Measurements from ENCODE around the gene SYNE3.
A peak's percentile ranks its signal among the peaks of the same experiment; 100 is the strongest.

Gene SYNE3

DNA sequence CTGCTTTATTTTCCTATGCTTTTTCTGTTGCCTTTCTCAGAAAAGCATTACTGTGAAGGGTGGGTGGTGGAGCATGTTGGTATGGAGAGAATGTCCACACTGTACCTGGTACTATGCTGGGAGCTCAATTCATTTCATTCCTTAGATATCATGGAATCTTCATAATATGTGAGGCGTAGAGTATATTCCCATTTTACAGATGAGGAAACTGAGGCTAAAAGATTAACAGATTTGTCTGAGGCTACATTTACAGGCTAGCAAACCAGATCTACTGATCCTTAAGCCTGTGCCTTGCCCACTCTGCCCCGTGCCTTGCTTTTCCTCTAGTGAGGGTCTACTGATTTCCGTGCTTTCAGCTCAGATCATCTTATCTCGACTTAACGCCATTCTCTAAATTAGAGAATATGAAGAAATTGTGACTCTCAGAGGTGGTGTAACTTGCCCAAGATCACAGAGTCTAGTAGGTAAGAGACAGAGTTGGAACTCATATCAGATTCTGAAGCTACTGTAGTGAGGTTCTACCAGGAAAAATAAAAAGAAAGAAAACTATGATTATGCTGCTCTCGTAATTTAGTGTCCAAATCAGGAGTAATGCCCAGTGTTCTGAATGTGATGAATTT lies 23.9 kb upstream of the SYNE3 start:
- DNase-seq: no peak

DNA sequence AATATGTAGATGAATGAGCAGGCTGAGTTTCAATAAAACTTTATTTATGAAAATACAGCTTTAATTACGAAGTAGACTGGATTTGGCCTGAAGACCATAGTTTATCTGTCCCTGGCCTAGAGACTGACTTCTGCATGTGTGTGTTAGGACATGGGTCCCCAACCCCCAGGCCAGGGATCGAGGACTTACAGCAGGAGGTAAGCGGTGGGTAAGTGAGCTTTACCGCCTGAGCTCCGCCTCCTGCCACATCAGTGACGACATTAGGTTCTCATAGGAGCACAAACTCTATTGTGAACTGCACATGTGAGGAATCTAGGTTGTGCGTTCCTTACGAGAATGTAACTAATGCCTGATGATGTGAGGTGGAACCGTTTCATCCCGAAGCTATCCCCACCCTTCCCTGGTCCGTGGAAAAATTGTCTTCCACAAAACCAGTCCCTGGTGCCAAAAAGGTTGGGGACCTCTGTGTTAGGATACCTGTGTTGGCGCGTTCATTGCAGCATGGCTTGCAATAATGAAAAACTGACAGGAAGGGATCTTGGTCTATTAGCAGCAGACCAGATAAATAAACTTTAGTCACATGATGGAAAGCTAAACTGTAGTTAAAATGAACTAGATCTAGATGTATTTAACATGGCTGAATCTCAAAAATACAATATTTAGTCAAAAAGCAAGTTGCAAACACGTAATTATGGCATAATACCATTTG lies 22.5 kb upstream of the SYNE3 start:
- no peak for DNase-seq

DNA sequence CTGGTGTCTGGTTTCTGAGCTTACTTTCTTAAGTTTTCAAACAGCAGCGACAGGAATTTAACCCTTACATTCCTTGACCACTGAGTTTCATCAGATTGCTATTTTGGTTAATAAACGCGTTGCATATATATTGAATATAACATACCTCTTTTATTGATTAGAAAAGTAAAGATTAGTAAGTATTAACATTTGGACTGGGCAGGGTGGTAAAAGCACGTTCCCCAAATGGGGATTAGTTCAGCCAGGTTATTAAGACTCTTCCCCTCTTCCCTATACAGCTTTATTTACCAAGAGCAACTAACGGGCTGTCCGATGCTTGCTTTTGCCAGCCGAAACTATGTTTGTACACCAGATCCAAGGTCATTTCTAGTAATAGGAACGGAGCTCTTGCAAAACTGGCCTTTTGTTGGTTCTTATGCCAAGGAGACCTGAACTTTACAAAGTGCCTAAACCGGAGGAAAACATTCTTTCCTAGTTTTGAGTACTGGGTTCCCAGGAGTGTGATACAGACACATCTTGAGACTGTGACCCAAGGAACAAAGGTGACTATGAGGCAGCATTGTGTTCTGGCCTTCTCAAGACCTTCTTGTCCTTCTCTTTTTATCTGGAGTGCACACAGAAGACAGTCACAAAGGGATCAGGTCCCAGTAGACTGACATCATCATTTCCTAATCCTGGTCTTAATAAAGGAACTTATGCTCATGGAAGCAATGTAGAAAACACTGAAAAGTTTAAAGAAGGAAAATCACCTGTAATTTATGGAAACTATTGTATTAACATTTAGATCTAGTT lies 21.0 kb upstream of the SYNE3 start:
- no peak for DNase-seq

DNA sequence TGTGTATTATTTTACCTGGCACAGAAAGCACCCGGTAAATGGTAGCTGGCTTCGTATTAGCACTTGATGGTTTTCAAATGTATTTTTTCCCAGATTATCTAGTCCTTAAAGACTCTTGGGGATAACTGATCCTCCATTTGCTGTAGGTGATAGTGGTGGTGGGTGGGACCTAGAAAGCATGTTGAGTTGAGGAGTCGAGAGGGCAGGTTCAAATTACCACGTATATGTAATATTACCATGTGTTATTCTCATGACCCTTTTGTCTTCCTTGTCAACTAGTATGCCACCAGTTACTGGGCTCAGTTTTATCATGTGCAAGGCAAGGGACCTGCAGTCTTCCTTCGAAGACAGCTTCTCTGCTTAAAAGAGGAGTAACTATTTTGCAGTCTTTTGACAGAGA lies 20.2 kb upstream of the SYNE3 start:
- DNase-seq: no peak

DNA sequence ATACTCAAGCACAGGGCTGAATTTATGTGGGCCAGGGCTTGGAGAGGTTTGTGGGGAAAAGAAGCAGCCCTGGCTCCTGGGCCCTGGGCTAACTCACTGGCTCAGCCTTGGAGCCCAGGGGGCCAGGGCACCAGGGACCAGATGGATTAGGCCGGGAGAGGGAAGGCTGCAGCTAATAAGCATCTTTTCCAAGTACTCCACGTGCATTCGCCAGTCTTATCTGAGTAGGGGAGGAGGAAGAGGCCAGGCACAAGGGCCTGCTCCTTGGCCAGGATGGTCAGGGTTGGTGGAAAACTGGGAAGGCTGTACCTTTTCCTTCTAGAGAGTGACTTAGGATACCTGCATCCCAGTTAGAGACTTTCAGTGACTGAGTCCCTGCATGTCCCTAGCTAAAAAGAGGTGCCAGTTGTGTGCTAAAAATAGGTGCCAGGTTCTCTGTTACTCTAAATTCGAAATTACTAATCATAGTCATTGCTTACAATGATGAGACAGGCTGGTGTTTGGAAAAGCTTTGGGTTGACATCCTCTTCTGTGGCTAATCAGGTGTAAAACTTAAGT lies 19.7 kb upstream of the SYNE3 start:
- no peak for DNase-seq

DNA sequence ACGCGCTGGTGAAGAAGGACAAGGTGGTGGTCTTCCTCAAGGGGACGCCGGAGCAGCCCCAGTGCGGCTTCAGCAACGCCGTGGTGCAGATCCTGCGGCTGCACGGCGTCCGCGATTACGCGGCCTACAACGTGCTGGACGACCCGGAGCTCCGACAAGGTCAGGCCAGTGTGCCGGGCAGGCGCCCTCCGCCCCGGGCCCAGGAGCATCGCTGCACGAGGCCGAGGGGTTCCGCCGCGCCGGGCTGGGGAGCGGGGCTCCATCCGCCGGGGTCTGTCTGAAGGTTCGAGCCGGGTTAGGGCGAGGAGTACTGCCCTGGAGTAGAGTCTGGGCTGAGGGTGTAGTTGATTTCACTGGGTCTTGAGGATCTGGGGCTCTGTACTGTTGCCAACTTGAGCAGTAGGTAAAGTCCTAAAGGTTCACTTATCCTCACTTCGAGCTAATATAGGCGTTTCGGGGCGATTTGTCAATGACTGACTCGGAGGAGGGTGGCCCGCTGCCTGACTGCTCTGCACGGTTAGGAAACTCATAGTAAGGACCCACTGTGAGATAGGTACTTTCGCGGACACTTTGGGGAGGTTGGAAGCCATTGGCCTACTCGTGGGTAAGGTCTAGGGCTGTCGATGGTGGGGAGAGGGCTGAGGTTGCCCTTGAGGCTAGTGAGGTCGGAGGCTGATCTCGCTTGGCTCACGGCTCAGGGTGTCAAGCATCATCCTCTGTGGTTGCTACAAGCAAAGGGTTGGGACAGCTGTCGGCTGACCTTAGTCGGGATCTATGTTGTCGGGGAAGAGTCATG lies 19.0 kb upstream of the SYNE3 start:
- DNase-seq: no peak

DNA sequence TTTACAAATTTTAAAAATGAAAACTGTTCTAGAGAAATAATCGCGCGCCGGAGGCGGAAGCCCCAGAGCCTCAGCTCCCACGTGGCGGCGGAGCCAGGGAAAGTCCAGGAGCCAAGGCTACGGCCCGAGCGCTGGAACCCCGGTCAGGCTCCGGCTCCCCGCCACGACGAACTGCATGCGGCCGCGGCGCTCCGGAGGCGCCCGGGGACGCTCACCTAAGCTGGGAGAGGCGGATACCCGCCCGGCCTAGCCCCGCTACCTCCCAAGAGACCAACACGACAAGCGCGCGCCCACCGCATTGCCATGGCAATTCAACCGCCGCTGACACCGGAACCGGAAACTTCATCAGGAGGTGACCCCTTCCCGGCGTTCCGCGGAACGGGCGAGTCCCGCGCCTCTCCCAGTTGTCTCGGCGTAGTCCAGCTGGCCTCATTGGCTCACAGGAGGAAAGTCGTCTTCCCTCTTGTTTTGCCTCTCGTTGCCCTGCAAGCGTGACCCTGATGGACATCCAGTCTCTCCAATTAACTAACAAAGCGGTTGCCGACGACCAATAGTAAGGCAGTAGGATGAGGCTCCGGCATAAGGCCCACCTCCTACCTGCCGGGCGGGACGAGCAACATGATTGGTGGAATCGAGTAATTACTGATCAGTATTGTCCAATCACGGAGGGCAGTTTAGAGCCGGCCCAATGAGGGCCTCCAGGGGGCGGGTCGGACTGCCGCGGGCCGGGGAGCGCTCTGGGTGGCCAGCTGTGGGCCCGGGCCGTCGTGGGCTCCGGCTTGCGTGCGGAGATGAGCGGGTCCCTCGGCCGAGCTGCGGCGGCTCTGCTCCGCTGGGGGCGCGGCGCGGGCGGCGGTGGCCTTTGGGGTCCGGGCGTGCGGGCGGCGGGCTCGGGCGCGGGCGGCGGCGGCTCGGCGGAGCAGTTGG lies 18.1 kb upstream of the SYNE3 start, which contains the start of gene GLRX5:
GLRX5 (plus strand) TSS at position 752 of the 927 bp plus-strand sequence; CDS start at position 792, 40 bp downstream.
- DNase-seq: peak; percentile 99

DNA sequence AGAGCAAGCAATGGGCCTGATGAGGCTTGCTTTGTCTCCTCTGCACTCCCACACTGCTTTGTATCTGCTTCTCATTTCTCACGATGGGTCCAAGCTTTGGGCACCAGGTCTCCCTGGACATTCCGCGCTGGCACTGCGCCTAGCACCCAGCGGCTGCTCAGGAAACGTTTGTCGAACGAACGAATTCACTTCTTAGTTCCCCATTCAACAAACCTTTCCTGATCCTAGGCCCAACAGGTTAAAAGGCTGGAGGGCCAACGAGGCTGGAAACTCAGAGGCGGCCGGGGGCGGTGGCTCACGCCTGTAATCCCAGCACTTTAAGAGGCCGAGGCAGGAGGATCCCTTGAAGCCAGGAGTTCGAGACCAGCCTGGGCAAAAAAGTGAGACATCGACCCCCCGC lies 17.4 kb upstream of the SYNE3 start:
- DNase-seq: no peak

DNA sequence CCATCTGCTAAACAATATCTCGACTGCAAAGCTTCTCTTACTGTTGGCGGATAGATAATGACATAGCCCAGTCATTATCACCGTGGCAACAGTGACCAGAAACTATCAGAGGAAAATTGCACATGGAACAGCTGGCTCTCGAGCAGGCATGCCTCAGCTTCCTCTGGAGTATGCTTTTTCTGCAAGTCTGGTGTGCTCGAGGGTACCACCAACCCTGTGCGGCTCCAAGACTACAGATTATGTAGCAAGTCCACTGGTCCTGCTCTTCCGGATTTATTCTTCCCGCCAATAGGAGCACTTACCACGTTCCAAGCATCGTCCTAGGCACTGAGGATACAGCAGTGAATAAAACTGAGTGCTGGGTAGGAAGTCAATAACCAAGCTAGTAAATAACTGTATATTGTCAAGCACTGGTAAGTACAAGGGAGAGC lies 17.0 kb upstream of the SYNE3 start:
- no peak for DNase-seq

DNA sequence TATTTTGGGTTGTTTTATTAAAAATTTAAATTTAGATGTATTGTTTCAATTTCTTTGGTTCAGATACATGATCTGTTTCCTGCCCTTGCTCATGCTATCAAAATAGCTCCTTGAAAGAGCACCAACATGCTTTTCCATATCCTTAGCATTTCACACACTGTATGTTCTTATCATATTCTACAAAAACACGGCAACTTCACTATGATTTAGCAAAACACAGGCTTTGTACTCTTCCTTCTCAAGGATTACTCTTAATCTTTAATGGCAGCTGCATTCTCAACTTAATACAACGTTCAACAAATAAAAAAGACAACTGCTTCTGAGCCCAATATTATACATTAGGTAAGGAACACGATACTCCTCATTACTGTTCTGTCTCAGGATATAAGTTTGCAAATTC lies 15.5 kb upstream of the SYNE3 start:
- no peak for DNase-seq

DNA sequence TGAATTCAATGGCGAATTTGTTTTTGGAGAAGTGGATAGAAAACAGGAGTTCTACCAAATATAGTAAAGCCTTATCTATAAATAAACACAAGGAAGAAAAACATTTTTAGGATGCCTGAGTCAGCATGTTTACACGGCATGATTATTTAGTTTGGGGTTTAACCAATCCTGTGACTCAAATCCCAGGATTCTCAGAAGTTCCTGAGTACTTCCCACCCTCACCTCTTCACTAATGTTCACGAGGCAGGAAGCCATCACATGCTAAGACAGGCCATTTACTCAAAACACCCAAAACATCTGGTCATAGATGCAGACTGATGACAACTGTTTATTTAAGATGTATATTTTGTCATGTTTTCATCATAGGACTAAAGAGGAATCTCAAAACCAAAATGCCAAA lies 15.0 kb upstream of the SYNE3 start:
- DNase-seq: no peak

DNA sequence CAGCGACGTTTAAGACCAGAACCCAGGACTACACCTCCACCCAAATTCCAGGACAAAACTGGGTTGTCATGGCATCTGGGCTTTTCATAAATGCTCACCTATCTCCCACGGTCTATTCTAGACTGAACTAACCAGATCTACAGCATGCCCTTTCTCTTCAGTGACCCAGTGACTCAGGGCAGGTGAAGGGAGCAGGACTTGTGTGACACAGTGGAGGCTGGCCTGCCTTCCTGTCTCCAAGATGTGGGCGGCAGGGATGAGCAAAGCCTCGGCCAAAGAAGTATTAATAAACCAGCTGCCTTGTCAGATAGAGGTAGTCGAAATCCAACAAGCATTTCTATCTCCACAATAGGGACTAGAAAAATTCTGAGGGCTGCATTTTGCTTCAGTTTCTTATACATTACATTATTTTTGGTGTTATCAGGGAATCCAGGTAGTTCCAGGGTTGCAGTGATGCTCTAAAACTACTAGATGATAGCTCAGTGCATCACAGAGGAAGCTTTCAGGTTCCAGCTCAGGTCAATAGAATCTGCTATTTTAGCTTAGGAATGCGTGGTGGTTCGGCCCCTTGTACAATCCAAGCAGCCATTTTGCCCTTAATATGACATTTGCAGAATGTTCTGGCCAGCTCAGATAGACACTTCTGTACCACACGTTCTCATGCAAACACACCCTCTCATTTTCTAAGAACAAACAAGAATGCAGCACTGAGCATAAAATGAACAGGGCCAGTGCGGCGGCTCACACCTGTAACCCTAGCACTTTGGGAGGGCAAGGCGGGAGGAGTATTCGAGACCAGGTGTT lies 14.2 kb upstream of the SYNE3 start:
- no peak for DNase-seq

DNA sequence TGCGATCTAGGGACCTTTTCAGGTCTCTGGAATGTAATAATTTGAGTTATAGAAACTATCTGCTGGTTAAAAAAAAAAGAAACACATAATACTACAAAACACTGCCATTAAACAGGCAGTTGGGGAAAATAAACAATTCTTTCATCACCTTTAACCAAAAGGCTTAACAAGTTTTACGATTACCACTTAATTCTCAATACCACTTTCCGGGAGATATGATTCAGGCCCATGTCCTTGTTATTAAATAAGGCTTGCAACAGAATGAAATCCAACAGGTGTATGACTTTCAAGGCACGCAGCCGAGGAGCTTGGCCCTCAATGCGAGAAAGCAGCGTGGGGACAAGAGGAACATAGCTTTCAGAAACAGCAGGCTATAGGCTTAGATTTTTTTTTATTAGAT lies 12.8 kb upstream of the SYNE3 start:
- DNase-seq: no peak

DNA sequence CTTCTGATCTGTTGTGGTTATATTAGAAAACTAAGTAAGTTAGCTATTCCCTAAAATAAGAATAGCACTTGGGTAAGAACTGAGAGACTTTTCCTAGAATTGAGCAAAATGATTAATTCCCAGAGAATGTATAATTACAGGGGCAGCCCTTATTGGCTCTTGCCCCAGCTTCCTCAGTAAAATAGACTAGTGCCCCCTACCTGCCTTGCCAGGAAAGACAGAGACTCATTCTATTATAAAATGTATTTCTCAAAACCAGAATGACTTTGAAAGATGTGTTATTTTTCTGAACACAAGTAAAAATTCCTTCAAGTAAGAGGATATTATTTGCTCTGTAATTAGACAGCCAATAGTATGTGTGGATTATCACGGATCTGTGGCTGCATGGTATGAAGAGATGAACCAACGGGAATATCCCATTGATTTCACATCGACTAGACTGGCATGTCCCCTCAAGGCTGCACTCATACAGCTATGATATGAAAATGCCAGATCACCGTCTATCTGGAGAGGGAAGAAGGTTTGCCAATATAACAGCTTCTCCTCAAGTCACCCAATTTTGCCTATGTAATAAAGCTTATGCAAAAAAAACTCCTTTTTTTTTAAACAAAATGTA lies 11.0 kb upstream of the SYNE3 start:
- DNase-seq: no peak

DNA sequence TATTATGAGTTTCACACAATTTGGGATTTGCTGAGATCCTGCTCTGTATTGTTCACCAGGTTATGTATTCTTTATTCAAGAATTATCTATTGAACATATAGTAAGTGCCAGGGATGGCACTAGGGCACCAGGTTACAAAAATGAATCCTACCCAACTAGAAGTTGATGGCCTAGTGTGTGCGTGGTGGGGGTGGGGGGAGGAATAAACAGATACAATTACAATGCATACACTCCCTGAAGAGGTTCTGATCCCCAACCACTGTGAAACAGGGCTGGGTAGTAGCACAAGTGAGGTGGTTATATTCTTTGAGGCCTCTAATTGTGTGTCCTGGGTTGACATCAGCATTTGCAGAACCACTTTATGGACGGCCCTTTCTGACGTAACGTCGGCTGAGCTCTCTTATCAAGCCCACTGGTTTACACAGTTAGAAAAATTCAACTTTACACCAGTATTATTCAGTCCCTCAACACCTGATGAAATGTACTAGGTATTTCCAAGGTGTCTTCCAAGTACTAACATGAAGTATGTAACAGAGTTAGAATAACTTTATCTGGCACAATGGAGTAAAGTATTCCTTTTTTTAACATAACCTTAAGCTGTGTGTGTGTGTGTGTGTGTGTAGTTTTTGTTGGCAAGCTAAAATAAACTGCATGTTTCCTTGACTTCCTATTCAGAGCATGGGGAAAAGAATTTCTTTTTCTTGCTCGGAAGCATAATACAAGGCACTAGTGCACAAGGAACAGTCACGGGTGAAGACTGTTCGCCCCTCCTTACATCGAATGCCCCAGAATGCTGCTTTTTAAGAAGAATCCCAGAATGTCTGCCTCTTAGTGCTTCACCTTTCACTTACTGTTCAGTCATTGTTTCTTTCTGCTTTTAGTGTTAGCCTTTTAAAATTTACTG lies 10.3 kb upstream of the SYNE3 start:
- no peak for DNase-seq

DNA sequence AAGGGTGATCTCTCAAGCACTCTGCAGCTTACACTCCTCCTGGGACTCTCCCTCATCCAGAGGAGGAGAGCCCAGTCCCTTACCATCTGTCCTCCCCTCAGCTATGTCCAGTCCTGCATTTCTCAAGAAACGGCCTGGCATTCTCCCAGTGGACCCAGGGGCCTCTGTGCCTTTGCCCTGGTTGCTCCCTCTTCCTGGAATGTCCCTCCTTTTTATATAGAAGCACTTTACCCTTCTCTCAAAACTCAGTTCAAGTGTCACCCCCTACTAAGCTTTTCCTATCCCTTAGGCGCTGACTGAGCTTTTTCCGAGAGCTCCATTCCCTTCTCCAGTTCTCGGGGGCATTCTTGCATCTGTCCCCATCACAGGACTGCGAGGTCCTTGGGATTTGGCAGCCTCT lies 9.5 kb upstream of the SYNE3 start:
- DNase-seq: no peak

DNA sequence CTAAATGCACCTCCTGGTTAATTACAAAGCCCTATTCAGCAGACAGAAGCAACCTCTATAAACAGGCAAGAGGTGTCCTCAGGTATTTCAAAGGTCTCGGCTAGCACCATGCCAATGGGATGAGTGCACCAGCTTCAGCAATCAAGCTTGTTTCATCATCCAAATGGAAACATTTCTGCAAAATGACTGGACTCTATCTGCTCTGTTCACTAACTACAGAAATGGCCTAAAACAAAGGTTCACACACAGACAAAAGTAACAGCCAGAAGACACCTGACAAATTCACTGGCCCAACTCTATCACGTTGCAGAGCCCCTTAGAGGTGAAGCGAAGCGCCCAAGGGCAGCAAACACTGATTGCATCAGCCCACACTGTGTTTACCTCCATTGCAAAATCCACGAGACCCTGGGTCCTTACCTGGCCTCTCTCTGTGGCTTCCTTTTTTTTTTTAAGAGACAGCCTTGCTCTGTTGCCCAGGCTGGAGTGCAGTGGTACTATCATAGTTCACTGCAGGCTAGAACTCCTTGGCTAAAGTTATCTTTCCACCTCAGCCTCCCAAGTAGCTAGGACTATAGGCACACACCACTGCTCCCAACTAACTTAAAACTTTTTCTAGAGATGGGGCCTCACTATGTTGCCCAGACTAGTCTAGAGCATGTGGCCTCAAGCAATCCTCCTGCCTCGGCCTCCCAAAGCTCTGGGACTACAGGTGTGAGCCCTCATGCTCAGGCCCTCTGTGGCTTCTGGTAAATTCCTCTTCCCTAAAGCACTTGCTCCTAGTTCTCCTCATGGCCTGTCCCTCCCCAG lies 8.5 kb upstream of the SYNE3 start:
- peak; percentile 58 for DNase-seq

DNA sequence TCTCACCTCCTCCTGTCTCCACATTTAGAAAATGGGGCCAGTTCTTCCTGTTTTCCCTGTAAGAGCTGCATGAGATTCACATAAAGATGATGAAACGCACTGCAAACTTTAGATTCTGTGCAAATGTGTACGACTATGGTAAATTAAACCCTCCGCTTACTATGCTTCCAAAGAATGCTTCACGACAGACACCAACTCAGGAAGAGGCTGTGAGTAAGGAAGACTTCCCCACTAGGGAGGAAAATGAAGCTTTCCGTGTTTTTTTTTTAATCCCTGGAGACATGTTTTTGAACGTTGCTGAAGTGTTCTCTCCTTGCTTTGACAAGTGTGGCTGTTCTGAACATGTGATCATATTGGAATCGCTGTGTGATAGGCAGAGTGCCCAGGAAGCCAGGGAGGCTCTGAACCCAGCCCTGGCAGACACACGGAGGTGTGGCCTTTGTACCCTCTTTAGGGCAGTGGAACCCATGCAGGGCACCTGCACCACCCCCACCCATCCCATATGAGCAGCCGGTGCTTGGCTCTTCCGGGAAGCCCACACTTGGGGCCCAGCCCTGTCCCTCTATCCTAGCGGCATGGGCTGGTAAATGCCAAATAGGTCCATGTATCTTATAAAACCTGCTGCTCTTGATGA lies 7.5 kb upstream of the SYNE3 start:
- DNase-seq: no peak

All from NCI-H226 (cell line).